ENCODE measurements around the gene HSPA8.

Gene HSPA8

DNA sequence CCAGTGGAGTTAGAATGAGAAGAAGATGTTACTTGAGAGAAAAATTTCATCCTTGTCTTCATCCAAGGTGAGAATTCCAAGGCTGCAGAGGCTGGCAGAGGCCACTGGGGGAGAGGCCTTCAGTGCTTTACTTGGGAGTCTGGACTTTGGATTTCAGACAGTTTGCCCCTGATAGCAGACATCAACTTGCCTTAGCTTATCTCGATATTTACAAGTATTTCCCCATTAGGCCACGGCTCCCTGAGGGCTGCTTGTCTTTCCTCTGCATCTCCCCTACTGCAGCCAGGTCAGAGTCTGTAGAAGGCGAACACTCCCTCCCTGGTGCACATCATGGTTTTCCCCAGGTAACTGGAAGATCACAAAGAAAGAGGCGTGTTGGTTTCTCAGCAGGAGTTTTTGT lies 50.4 kb downstream of the HSPA8 start:
- DNase-seq (ENCODE audit: extremely low spot score) = no peak
- ChIA-PET CTCF (interaction anchor here (0.7 to 1.2 kb wide), 4 partner anchors 10 to 1692 kb away, joined by 3 to 4 read pairs (median 4); no protein-coding TSS in a partner anchor), POLR2A (no interaction called here)
- TF ChIP-seq LEF1 (IDR thresholded peaks at IDR 0.05; ENCODE audit: borderline replicate concordance) (no peak), FOXK2 (IDR thresholded peaks at IDR 0.05) (no peak)
- TF ChIP-seq, protein P1, sequence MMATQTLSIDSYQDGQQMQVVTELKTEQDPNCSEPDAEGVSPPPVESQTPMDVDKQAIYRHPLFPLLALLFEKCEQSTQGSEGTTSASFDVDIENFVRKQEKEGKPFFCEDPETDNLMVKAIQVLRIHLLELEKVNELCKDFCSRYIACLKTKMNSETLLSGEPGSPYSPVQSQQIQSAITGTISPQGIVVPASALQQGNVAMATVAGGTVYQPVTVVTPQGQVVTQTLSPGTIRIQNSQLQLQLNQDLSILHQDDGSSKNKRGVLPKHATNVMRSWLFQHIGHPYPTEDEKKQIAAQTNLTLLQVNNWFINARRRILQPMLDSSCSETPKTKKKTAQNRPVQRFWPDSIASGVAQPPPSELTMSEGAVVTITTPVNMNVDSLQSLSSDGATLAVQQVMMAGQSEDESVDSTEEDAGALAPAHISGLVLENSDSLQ (IDR thresholded peaks at IDR 0.05) = no peak
